AG04450 (cell line): ENCODE data around the gene KCNK10. TPM values are rescaled to one million over a fixed set of nuclear protein-coding genes. Genes with fewer than 3 reads are reported as not detected.
A peak's percentile ranks its signal among the peaks of the same experiment; 100 is the strongest.

ENCODE experiments used
- CTCF ChIA-PET: fragments of 300-600, 350-600 bp; formaldehyde crosslinking; extraction: SDS; loops from one replicate; lab custom pipeline; 2022; ENCODE audit warnings: antibody characterized with exemption, inconsistent platforms; lab: Charles Lee
- POLR2A ChIA-PET: fragments of 350-600 bp; formaldehyde crosslinking; extraction: SDS; loops from one replicate; lab custom pipeline; 2021; ENCODE audit warnings: antibody characterized with exemption, inconsistent platforms; lab: Yijun Ruan, JAX
- DNase-seq: peaks from one replicate; pipeline ENCODE4 v3.0.0-alpha.2; 2011; ENCODE audit warnings: low read depth, low spot score
- H3K27ac ChIP-seq: one replicate; pipeline ENCODE4 v1.5.1; 2012; ENCODE audit warnings: low read depth, low read length, control low read depth
- H3K27me3 ChIP-seq: one replicate; pipeline ENCODE4 v1.6.0; 2012; ENCODE audit warnings: low read length; ENCODE audit not compliant: control insufficient read depth, insufficient read depth
- H3K4me3 ChIP-seq: 2 replicates; pipeline ENCODE4 v1.5.1; 2011; ENCODE audit warnings: mild to moderate bottlenecking, low read depth, low read length, control low read depth
- H3K9me3 ChIP-seq: 2 replicates; pipeline ENCODE4 v1.5.1; 2012; ENCODE audit warnings: low read length; ENCODE audit not compliant: control insufficient read depth, insufficient read depth
- CTCF ChIP-seq: IDR thresholded peaks from 2 replicates; pipeline ENCODE4 v1.5.1; 2011; ENCODE audit warnings: low read depth, low read length, control low read depth, inconsistent platforms
- polyA plus RNA-seq: library from polyadenylated mRNA; depleted of rRNA; stranded (reverse); fragments of >200 nt; gene quantifications from 2 replicates; pipeline ENCODE4 v1.2.3, GENCODE V29; 2011

Gene KCNK10
- polyA plus RNA-seq, 1 experiment = not detected

DNA sequence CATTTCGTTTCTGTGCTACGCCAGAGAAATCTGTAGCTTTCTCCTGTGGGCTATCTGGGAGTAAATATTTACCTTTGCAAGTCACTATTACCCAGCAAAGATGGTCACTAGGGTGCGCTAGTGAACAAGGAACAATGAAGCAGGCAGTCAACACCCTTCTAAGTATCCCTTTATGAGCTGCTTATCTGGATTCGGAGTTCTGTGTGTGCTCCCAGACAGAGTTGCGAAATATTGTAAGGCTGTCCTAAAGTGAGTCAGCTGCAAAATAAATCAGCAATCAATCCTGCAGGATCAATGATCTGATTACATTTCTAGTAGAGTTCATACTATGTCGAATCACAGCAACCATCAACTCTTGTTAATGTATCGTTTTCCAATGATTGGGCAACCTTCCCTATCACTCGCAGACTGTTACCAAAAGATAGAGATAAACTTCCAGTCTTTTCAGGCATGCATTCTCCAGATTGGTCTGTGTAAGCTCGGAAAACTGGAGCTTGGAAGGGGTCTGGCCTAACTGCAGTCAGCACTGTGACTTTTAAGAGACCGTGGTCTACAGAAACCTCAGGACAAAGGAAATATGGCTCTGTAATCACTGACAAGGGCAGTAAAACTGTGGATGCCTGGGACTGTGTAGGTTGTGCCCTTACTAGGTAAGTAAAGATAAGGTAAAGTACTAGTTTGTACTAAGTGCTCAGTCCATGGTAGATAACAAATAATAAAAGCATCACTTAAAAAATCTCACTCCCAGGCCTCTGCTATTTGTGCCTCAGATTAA lies 133.5 kb downstream of the KCNK10 start:
- Histone ChIP-seq H3K27ac (no peak overlapping the region), H3K4me3 (peak overlapping the region; percentile 31), H3K27me3 (no peaks in the 10 kb centered on the region), H3K9me3 (no peaks in the 10 kb centered on the region)
- peak; percentile 81 for TF ChIP-seq CTCF
- DNase-seq = peak; percentile 65
- CTCF ChIA-PET = interaction anchor here (0.5 to 3.2 kb wide), 52 partner anchors 8 to 587 kb away, joined by 3 to 49 read pairs (median 4); partner anchors contain the start of genes GALC, PTPN21 and SPATA7
- POLR2A ChIA-PET = interaction anchor here (0.6 kb wide), 1 partner anchor 8 kb away, joined by 6 read pairs; no protein-coding TSS in a partner anchor

DNA sequence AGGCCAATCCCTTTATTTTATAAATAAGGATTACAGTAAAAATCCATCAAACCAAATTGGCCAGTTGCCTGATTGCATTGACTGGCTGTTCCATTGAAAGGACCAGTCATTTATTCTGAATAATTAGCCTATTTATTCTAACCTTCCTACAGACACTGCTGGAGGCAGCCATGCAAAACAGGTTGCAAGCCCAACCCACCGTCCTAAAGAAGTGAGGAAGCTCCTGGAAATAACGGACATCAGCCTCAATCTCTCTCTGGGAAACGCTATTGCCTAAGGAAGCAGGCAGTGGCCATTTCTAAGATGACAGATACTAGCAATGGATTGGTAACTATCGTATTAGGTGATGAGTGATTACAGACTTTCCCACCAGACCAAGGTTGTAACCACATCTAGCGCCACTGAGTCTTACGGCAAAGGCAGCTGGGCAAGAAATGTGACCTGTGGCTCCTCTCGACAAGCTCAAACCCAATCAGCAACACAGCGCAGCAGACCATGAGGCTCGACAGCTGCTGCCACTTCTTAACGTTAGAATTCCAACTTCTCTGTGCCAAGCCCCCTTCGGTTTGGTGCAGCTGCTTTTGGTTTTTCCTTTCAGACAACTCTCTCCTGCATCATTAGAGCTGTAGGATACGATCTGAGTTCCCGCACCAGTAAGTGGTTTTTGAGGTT lies 134.2 kb downstream of the KCNK10 start:
- Histone ChIP-seq H3K9me3 (no peaks in the 10 kb centered on the region), H3K4me3 (peak overlapping the region; percentile 31), H3K27ac (no peak overlapping the region), H3K27me3 (no peaks in the 10 kb centered on the region)
- TF ChIP-seq CTCF = no peak
- DNase-seq = no peak
- CTCF ChIA-PET = interaction anchor here (0.5 to 3.2 kb wide), 48 partner anchors 8 to 588 kb away, joined by 3 to 49 read pairs (median 4); partner anchors contain the start of genes GALC, PTPN21 and SPATA7
- POLR2A ChIA-PET = interaction anchor here (0.6 kb wide), 1 partner anchor 8 kb away, joined by 6 read pairs; no protein-coding TSS in a partner anchor

GRCh38 chr14:88185843-88186242 lies 137.2 kb downstream of the KCNK10 start:
- no peak overlapping the region for H3K4me3 ChIP-seq
- POLR2A ChIA-PET = no interaction called here
- H3K27me3 ChIP-seq = no peaks in the 10 kb centered on the region
- CTCF ChIA-PET = no interaction called here
- no peaks in the 10 kb centered on the region for H3K9me3 ChIP-seq
- H3K27ac ChIP-seq = no peak overlapping the region
- no peak for TF ChIP-seq CTCF
- no peak for DNase-seq

DNA sequence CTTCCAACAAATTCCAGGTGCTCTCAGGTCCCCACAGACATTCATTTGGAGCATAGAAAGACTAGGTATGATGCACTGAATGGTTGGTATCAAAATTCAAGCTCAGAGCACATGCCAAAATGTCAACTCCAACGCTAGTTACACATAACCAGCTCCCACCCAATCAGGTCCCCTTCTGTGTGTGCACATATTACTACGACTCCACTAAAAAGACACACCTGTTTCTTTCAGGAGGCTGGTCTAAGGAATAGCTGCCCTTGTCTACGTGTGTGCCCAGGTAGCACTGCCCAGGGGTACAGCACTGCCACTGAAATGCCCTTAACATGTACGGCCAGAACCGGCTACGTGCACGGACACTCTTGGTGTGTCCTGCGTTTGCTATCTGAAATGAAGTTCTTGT lies 138.1 kb downstream of the KCNK10 start:
- TF ChIP-seq CTCF = no peak
- CTCF ChIA-PET = no interaction called here

More for the DNA sequence above, 138.1 kb downstream of the KCNK10 start:
- H3K9me3 ChIP-seq = no peaks in the 10 kb centered on the region
- no peak overlapping the region for H3K4me3 ChIP-seq
- DNase-seq = no peak
- POLR2A ChIA-PET = no interaction called here
- no peaks in the 10 kb centered on the region for H3K27me3 ChIP-seq
- no peak overlapping the region for H3K27ac ChIP-seq
